ENCODE results near the gene IQSEC3. TPM values are rescaled to one million over a fixed set of nuclear protein-coding genes. Genes with fewer than 3 reads are reported as not detected.

The IQSEC3 gene
- total RNA-seq, 2 donors from 2014 or later, result 1.4 to 4.0 TPM

DNA sequence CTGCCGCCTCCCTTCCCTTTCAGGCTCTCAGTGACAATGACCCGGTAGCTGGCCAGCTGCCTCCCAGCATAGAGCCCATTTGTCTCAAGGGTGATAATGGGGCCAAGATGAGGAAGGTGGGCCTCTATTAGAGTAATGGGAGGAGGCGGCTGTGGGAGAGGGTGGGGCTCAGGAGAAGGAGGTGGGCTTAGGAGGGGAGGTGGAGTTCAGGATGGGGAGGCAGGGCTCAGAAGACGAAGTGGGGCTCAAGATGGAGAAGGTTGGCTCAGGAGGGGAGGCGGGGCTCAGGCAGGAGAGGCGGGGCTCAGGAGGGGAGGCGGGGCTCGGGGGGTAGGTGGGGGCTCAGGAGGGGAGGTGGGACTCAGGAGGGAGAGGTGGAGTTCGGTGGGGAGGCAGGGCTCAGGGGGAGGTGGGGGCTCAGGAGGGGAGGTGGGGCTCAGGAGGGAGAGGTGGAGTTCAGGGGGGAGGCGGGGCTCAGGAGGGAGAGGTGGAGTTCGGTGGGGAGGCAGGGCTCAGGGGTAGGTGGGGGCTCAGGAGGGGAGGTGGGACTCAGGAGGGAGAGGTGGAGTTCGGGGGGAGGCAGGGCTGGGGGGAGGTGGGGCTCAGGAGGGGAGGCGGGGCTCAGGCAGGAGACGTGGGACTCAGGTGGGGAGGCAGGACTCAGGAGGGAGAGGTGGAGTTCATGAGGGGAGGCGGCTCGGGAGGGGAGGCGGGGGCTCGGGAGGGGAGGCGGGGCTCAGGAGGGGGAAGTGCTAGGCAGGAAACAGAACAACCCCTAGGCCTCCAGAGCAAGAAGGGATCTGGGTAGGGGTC, 36.8 kb downstream of the IQSEC3 start:
- intact Hi-C loops (cut with DNase I), result no loop called here
- ATAC-seq (no peak), DNase-seq (no peak)

- DNase-seq (no peak), ATAC-seq (no peak)
- intact Hi-C loops (cut with DNase I), result no loop called here
Observed at GRCh38 chr12:104551-105081, 38.0 kb downstream of the IQSEC3 start.

GRCh38 chr12:105696-106095, 39.1 kb downstream of the IQSEC3 start:
- no peak for ATAC-seq
- no peak for DNase-seq
- intact Hi-C loops (cut with DNase I), result no loop called here

GRCh38 chr12:106118-106591, 39.6 kb downstream of the IQSEC3 start:
- intact Hi-C loops (cut with DNase I), result no loop called here
- no peak for DNase-seq
- peak in 1 of 2 donors; percentile 21 for ATAC-seq

DNA sequence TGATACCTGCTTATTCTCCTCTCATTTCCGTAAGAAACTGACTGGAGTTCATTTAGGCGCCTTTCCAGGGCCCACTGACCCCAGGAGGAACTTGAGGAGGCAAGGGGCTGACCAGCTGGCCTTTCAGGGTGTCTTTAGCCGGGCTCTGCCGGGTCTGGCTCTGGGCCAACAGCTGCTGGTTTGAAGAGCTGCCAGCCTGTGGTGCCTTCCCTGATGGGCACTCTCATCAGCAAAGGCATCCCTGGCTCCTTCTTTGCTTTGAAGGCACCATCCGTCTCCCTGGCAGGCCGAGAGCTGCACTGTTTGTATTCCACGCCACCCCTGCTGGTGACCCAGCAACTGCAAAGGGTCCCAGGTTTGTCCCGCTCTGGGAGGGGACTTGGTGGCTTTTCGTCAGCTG, 42.0 kb downstream of the IQSEC3 start:
- intact Hi-C loops (cut with DNase I), result no loop called here
- peak; percentile 48 to 67 for ATAC-seq
- peak; percentile 39 for DNase-seq

DNA sequence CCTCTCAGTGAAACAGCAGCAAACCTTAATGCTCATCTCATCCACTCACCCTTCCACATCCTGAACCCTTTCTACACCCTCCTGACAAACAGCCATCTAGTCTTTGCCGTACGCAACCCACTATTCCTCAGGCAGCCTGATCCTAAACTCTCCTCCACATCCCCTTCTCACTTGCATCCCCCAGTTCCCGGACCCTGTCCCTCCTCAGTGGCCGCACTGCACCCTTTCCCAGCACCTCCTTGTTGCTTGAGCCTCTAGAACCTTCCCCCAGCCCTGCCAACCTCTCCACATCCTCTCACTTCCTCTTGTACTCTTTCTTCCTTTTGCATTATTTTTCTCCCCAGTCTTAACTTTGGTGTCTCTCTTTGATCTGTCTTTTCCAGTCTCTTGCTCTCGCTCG, 42.9 kb downstream of the IQSEC3 start:
- no peak for DNase-seq
- intact Hi-C loops (cut with DNase I), result no loop called here
- ATAC-seq, result no peak

- ATAC-seq (no peak), DNase-seq (no peak)
- intact Hi-C loops (cut with DNase I), result no loop called here
Observed at GRCh38 chr12:109872-110271, 43.3 kb downstream of the IQSEC3 start.

DNA sequence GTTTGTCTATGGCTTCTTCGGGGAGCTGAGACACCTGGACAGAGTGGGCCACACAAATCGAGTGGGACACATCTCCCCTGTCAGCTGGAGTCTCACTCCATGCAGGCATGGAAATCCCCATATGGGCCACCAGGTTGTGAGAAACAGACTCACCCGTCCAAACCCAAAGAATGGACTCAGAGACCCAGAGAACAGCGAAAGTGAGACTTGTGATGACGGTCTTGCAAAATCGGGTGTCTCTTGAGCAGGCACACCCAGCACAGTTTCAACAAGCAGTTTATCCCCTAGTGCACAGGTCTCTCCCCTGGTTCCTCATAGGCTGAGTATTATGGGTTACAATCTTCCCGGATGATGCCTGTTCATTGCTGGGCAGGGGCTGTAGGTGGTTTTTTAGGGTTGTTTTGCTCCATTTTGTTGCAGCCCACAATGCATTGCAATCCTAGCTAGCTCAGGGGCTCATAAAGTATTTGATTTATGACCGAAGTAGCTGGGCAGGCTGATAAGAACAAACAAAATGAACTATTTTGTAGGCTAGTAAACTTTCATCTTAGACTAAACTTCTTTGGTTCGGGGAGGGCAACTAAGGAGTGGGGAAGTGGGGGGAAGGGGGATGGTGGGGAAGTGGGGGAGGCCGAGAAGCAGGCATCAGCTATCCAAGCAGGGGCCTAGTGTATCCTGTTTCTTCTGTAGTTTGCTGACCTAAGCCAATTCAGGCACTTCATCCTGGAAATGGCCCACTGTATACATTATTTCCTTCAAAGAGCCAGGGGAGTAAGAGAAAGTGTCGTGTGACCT, 45.3 kb downstream of the IQSEC3 start:
- DNase-seq (no peak), ATAC-seq (no peak)
- intact Hi-C loops (cut with DNase I), result no loop called here

DNA sequence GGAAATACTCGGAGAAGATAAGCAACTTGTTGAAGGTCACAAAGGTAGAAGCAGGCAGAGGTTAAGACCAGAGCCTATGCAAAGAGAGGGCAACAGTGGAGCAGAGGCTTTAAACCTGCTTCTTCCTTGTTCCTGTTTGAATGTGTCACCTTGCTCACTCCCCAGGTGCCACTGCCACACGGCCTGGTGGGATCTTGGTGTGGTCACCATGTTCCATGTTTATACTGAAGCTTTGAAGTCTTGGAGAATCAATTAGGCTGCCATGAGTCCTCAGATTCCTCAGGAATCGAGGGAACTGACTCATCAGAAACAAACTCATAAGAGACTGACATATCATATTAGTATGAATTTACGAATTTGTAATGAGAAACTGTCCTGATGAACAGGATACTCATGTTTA, 46.8 kb downstream of the IQSEC3 start:
- DNase-seq, result no peak
- intact Hi-C loops (cut with DNase I), result no loop called here
- ATAC-seq, result no peak

GRCh38 chr12:114626-115211, 48.2 kb downstream of the IQSEC3 start:
- DNase-seq (no peak), ATAC-seq (no peak)
- intact Hi-C loops (cut with DNase I), result no loop called here

GRCh38 chr12:115518-115917, 49.0 kb downstream of the IQSEC3 start:
- ATAC-seq, result no peak
- intact Hi-C loops (cut with DNase I), result no loop called here
- DNase-seq, result no peak

DNA sequence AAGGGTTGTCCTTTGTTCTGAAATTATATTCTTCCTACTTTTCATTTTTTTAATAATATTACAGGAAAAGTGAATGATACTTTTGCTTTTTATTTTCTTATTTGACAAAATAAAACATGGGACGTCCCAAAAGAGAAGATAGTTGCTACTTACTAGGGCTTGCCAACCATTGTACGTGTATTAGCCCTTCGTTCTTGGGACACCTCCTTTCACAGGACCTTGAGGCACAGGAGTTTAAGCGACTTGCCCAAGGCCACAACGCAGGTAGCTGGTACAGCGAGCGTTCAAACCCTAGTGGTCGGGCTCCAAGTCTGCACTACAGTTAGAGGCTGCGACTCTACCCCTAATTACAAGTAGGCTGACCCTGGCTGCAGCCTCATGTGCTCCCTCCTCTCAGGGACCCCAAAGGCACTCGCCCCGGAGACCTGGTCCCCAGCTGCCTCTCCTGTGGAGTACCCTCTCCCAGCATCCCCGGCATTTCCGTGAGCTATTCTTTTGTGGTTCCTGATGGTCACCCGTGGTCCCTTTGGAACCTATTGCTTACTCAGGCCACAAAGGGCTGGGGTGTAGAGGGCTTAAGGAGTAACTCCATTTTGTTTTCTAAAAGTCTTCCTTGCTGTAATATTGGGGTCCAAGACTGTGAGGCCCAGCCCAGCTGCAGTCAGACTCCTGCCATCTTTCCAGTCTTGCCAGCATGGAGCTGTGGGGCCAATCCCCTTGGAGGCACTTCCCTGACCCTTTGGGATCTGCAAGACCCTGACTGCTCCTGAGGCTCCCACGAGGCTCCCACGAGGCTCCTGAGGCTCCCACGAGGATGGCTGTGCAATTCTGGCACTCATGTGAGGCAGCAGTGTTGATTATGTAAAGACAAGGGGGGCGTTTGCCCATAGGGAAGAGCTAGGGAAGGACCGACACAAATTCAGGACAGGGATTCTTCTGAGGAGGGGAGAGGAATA, 49.7 kb downstream of the IQSEC3 start:
- intact Hi-C loops (cut with DNase I), result no loop called here
- no peak for ATAC-seq
- no peak for DNase-seq

- no peak for DNase-seq
- no peak for ATAC-seq
- intact Hi-C loops (cut with DNase I), result no loop called here
Observed at GRCh38 chr12:117311-117710, 50.7 kb downstream of the IQSEC3 start.

- intact Hi-C loops (cut with DNase I), result no loop called here
- ATAC-seq (no peak), DNase-seq (no peak)
Observed at GRCh38 chr12:117816-118345, 51.3 kb downstream of the IQSEC3 start.

DNA sequence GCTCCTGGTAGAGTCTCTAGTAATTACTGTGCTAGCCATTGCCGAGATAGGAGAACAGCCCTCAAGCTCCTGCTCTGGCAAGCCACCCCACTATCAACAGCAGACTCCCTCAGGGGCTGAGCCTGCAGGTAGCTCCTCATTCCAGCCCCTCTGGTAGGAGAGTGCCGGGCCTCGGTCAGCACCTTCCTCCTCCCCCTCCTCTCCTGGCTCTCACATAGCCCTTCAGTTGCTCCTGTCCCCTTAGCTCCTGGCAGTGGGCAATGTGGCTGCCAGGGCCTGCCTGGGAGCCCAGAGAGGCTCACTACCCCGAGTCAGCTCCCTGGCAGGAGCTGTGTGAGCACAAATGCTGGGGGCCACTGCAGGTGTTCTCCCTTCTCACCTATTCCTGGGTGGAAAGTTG, 52.0 kb downstream of the IQSEC3 start:
- ATAC-seq (no peak), DNase-seq (no peak)
- intact Hi-C loops (cut with DNase I), result no loop called here

GRCh38 chr12:120951-121350, 54.4 kb downstream of the IQSEC3 start:
- intact Hi-C loops (cut with DNase I), result no loop called here
- DNase-seq (no peak), ATAC-seq (no peak)

GRCh38 chr12:121647-122046, 55.1 kb downstream of the IQSEC3 start:
- ATAC-seq (no peak), DNase-seq (no peak)
- intact Hi-C loops (cut with DNase I), result no loop called here

DNA sequence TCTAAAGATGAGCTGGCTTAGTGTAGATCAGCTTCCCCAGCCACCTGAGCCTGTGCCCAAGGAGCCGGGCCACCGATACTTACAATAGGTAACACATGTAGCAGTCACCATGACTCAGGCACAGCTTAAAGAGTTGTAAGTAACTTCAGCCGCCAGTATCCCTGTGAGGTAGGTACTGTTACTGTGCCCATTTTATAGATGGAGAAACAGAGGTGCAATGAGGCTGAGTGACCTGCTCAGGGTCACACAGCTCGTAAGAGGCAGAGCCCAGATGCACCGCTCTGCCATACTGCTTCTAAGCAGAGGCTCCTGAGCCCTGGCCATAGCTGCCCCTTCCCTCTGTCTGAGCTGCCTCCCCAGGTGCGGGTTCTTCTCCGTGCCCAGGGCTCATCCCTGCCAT, 58.5 kb downstream of the IQSEC3 start:
- DNase-seq (no peak), ATAC-seq (no peak)
- intact Hi-C loops (cut with DNase I), result no loop called here

GRCh38 chr12:125566-125965, 59.0 kb downstream of the IQSEC3 start:
- ATAC-seq, result no peak

More at GRCh38 chr12:125566-125965, 59.0 kb downstream of the IQSEC3 start:
- no peak for DNase-seq
- intact Hi-C loops (cut with DNase I), result no loop called here

Data from left cardiac atrium (tissue), 4 donors.